NCI-H748 (cell line): ENCODE data around the gene HIPK2.
A peak's percentile ranks its signal among the peaks of the same experiment; 100 is the strongest.

ENCODE experiments used
- DNase-seq: peaks from one replicate; lab custom pipeline; 2025; ENCODE audit not compliant: unreplicated experiment; lab: John Stamatoyannopoulos, UW

HIPK2 gene

DNA sequence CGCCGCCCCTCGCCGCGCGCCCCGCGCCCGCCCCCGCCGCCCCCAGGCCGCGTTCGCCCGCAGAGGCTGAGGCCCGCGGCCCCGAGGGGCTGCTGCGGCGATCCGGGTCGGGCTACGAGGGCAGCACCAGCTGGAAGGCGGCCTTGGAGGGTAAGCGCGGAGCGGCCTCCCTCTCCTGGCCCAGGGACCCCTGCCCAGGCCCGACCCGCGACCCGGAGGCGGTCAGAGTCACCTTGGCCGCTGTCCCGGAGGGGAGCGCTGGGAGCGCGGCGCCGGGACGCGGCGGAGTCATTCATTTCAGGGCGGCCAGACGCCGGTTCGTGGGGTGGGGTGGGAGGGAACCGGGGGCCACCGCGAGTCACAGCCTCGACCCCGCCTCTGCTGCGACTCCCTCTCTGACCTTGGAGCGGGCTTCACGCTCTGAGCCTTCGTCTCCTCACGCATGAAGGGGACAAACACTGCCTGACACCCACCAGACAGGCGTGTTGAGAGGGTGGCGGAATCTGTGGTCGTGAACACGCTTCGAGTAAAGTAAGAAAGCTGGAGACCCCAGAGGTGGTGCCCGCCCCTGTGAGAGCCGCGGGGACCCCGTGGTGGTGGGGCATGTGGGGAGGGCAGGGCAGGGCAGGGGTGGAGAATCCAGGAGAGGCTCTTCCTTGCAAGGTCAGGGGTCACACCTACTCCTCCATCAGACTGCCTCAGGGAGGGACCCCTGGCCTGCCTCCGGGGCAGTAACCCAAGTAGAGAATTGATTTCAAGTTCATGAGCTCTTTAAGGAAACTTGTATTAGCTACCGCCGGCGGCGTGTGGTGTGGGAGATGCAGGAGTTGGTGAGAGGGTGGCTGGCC, 253.6 kb downstream of the HIPK2 start:
- no peak for DNase-seq

GRCh38 chr7:139523199-139523941, 254.4 kb downstream of the HIPK2 start, which contains the start of gene CLEC2L:
CLEC2L (plus strand) TSS chr7:139523685; CDS start chr7:139523928, 243 bp downstream.
- DNase-seq: peak; percentile 47

GRCh38 chr7:139522830-139523198, 255.0 kb downstream of the HIPK2 start:
- DNase-seq: no peak

GRCh38 chr7:139521439-139521838, 256.4 kb downstream of the HIPK2 start:
- DNase-seq: no peak

- no peak for DNase-seq
Observed at GRCh38 chr7:139515266-139515665, 262.5 kb downstream of the HIPK2 start.
